Neural progenitor cell (in vitro differentiated cells): ENCODE data around the gene THBS4. TPM values are rescaled to one million over a fixed set of nuclear protein-coding genes. Genes with fewer than 3 reads are reported as not detected.

Source experiments
- DNase-seq: peaks from one replicate; pipeline ENCODE4 v3.0.0-alpha.2; 2016; ENCODE audit warnings: low spot score
- H2AFZ ChIP-seq: fragments of 200-600 bp; sonication (generic); replicated peaks from 2 replicates; pipeline ENCODE4 v1.6.1; 2016; ENCODE audit warnings: antibody characterized with exemption
- H3F3A ChIP-seq: fragments of 200-600 bp; sonication (generic); 2 replicates; pipeline ENCODE4 v1.6.1; 2016; ENCODE audit warnings: antibody characterized with exemption, low read depth
- H3K27ac ChIP-seq: fragments of 200-600 bp; sonication (generic); 2 replicates; pipeline ENCODE4 v1.5.1; 2016; ENCODE audit warnings: mild to moderate bottlenecking
- H3K27me3 ChIP-seq: fragments of 200-600 bp; sonication (generic); 2 replicates; pipeline ENCODE4 v1.6.1; 2016; ENCODE audit warnings: mild to moderate bottlenecking, moderate library complexity
- H3K36me3 ChIP-seq: fragments of 200-600 bp; sonication (generic); 2 replicates; pipeline ENCODE4 v1.5.1; 2016
- H3K4me1 ChIP-seq: fragments of 200-600 bp; sonication (generic); 2 replicates; pipeline ENCODE4 v1.6.1; 2016; ENCODE audit warnings: mixed run types
- H3K4me2 ChIP-seq: fragments of 200-600 bp; sonication (generic); 2 replicates; pipeline ENCODE4 v1.6.1; 2016
- H3K4me3 ChIP-seq: fragments of 200-600 bp; sonication (generic); 2 replicates; pipeline ENCODE4 v1.5.1; 2016
- H3K79me2 ChIP-seq: fragments of 200-600 bp; sonication (generic); 2 replicates; pipeline ENCODE4 v1.6.1; 2016; ENCODE audit warnings: low read depth
- H3K9ac ChIP-seq: fragments of 200-600 bp; sonication (generic); 2 replicates; pipeline ENCODE4 v1.6.1; 2016
- H3K9me3 ChIP-seq: fragments of 200-600 bp; sonication (generic); 2 replicates; pipeline ENCODE4 v1.5.1; 2016; ENCODE audit warnings: low read depth
- H4K20me1 ChIP-seq: fragments of 200-600 bp; sonication (generic); 2 replicates; pipeline ENCODE4 v1.6.1; 2016; ENCODE audit warnings: low read depth
- H3K27ac Mint-ChIP-seq: 3 replicates; pipeline ENCODE4 v1.8.0; 2021; ENCODE audit warnings: mixed read lengths
- H3K27me3 Mint-ChIP-seq: 2 replicates; pipeline ENCODE4 v1.8.0; 2022; ENCODE audit warnings: low read depth, mild to moderate bottlenecking, inconsistent platforms, moderate library complexity, mixed read lengths; ENCODE audit not compliant: insufficient read depth
- H3K36me3 Mint-ChIP-seq: 3 replicates; pipeline ENCODE4 v1.8.0; 2021; ENCODE audit warnings: mixed read lengths
- H3K4me1 Mint-ChIP-seq: 3 replicates; pipeline ENCODE4 v1.8.0; 2021; ENCODE audit warnings: mixed read lengths
- H3K4me3 Mint-ChIP-seq: 3 replicates; pipeline ENCODE4 v1.8.0; 2021; ENCODE audit warnings: mild to moderate bottlenecking, moderate library complexity, mixed read lengths
- H3K9me3 Mint-ChIP-seq: 3 replicates; pipeline ENCODE4 v1.8.0; 2020; ENCODE audit warnings: mixed read lengths
- CTCF ChIP-seq: fragments of 200-600 bp; sonication (generic); IDR thresholded peaks from 2 replicates; pipeline ENCODE4 v1.5.1; 2017; ENCODE audit warnings: antibody characterized with exemption, mild to moderate bottlenecking
- EZH2 ChIP-seq: fragments of 200-600 bp; sonication (generic); IDR thresholded peaks from 2 replicates; pipeline ENCODE4 v1.6.1; 2017; ENCODE audit warnings: antibody characterized with exemption, mild to moderate bottlenecking, moderate library complexity
- EZH2phosphoT487 ChIP-seq: fragments of 200-600 bp; sonication (generic); IDR thresholded peaks from 2 replicates; pipeline ENCODE4 v1.6.1; 2017; ENCODE audit warnings: antibody characterized with exemption
- total RNA-seq: library from RNA; depleted of rRNA; stranded (reverse); fragments of >200 nt; gene quantifications from 2 replicates; pipeline ENCODE4 v1.2.3, GENCODE V29; 2015; ENCODE audit warnings: low replicate concordance

THBS4 gene
- total RNA-seq, 1 donor from 2014 or later = 31.6 TPM

GRCh38 chr5:80067016-80067415 lies 31.9 kb downstream of the THBS4 start:
- no peaks in the 10 kb centered on the region for H3K79me2 ChIP-seq
- H3F3A ChIP-seq = peaks cover 4% of the 10 kb centered on the region
- H3K4me1 ChIP-seq = peaks cover 15% of the 10 kb centered on the region
- no peak overlapping the region for H3K9ac ChIP-seq
- peaks cover 10% of the 10 kb centered on the region for H3K36me3 Mint-ChIP-seq
- no peak overlapping the region for H3K27ac ChIP-seq
- H3K4me3 ChIP-seq = no peak overlapping the region
- no peaks in the 10 kb centered on the region for H4K20me1 ChIP-seq
- H2AFZ ChIP-seq = no peak overlapping the region
- no peaks in the 10 kb centered on the region for H3K36me3 ChIP-seq
- TF ChIP-seq CTCF (no peak), EZH2phosphoT487 (no peak), EZH2 (no peak)
- no peaks in the 10 kb centered on the region for H3K27me3 ChIP-seq
- H3K27me3 Mint-ChIP-seq = peaks cover 7% of the 10 kb centered on the region
- no peak for DNase-seq
- no peaks in the 10 kb centered on the region for H3K9me3 Mint-ChIP-seq
- H3K27ac Mint-ChIP-seq = no peak overlapping the region
- H3K9me3 ChIP-seq = no peaks in the 10 kb centered on the region
- H3K4me2 ChIP-seq = no peak overlapping the region
- H3K4me1 Mint-ChIP-seq = peaks cover 11% of the 10 kb centered on the region
- no peak overlapping the region for H3K4me3 Mint-ChIP-seq

GRCh38 chr5:80067531-80068245 lies 32.5 kb downstream of the THBS4 start:
- Histone ChIP-seq H3K27ac (no peak overlapping the region), H3K4me2 (no peak overlapping the region), H3K79me2 (no peaks in the 10 kb centered on the region), H3K9ac (no peak overlapping the region), H2AFZ (no peak overlapping the region), H3K4me3 (no peak overlapping the region), H3K4me1 (peaks cover 15% of the 10 kb centered on the region), H3K9me3 (no peaks in the 10 kb centered on the region), H3F3A (peaks cover 4% of the 10 kb centered on the region), H3K27me3 (no peaks in the 10 kb centered on the region), H3K36me3 (no peaks in the 10 kb centered on the region), H4K20me1 (no peaks in the 10 kb centered on the region)
- H3K27me3 Mint-ChIP-seq = peaks cover 6% of the 10 kb centered on the region
- no peaks in the 10 kb centered on the region for H3K9me3 Mint-ChIP-seq
- peaks cover 11% of the 10 kb centered on the region for H3K36me3 Mint-ChIP-seq
- H3K27ac Mint-ChIP-seq = no peak overlapping the region
- H3K4me3 Mint-ChIP-seq = no peak overlapping the region
- peaks cover 11% of the 10 kb centered on the region for H3K4me1 Mint-ChIP-seq
- DNase-seq = no peak
- TF ChIP-seq EZH2 (no peak), EZH2phosphoT487 (no peak), CTCF (no peak)

DNA sequence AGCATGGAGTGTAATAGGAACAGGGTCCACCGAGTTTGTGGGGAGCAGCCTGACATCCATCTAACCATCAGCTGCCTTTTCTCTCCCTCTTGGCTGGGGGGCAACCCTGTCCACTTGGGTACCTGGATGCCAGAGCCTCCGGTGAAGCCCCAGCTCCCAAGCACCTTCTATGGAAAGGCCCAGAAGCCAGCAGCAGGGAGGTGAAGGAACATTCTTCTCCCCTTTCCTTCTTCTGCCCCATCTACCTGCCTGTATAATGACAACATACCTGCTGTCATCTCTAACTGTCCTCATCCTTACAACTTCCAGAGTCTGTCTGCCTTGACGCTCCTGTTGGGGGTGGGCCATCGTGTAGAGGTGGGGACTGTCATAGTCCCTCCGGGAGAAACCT lies 33.1 kb downstream of the THBS4 start:
- no peak overlapping the region for H3K4me2 ChIP-seq
- no peak for DNase-seq
- Mint-ChIP-seq H3K36me3 (peaks cover 14% of the 10 kb centered on the region), H3K4me3 (no peak overlapping the region), H3K27me3 (peaks cover 10% of the 10 kb centered on the region), H3K27ac (no peak overlapping the region), H3K9me3 (no peaks in the 10 kb centered on the region), H3K4me1 (peaks cover 11% of the 10 kb centered on the region)
- no peak overlapping the region for H3K9ac ChIP-seq
- H4K20me1 ChIP-seq = no peaks in the 10 kb centered on the region
- TF ChIP-seq CTCF (no peak), EZH2phosphoT487 (no peak), EZH2 (no peak)
- H3K27ac ChIP-seq = no peak overlapping the region
- H3K4me3 ChIP-seq = no peak overlapping the region
- H3K9me3 ChIP-seq = no peaks in the 10 kb centered on the region
- H3K79me2 ChIP-seq = no peaks in the 10 kb centered on the region
- peaks cover 4% of the 10 kb centered on the region for H3F3A ChIP-seq
- H3K4me1 ChIP-seq = peaks cover 15% of the 10 kb centered on the region
- H2AFZ ChIP-seq = no peak overlapping the region
- H3K36me3 ChIP-seq = no peaks in the 10 kb centered on the region
- no peaks in the 10 kb centered on the region for H3K27me3 ChIP-seq
